Kidney glomerular epithelial cell (primary cell): ENCODE results near the gene B3GLCT.
"Not testable (repeated sequence)": the region's sequence is repeated elsewhere in the genome, so short reads cannot be mapped to it uniquely, and the experiment has no call there.

Experiments used
- DNase-seq: peaks from one replicate; lab custom pipeline; 2025; lab: John Stamatoyannopoulos, UW

B3GLCT gene

DNA sequence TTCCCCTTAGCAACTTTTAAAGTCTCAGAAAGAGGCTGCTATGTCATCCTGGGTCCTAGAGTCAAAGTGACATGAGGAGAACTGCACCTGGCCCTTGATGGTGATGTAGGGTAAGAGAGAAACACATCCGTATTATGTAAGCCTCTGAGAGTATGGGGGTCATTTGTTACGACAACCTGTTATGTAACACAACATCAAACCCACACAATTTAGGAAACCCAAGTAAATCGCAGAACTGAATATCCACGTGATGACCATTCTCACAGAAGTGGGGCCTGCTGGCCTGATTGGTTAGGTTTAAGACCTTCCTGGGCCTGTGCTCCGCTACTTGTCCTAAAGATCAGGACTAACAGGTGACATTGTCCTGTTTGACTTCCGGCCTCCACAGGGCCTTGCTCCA, 15.3 kb upstream of the B3GLCT start:
- no peak for DNase-seq

DNA sequence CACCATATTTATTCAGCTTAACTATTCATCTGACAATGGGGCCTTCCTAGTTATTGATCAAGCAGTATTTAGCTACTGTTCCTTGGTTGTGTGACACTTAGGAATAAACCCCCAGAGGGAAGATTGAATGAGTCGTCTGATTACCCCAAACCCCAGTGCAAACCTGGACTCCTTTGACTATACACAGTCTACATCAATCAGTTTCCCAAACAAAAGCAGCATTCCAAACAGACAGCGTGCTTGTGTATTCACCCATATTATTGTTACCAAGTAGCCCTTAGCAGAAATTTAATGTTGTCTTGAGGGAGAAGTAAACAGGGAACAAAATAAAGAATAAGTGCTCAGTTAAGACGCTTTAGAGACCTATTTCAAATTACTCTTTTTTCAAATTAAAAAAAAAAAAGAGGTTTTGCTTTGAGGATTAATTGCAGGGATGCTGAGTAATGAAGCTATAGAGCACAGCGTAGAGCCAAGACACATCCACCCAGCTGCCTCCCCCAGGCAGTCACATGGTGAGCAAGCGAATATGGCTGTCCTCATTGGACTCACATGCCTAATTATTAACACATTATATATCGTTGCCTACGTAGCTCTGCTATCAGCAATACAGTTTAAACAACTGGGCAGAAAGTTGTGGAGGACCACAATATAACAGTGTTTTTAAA, 14.7 kb upstream of the B3GLCT start:
- no peak for DNase-seq

DNA sequence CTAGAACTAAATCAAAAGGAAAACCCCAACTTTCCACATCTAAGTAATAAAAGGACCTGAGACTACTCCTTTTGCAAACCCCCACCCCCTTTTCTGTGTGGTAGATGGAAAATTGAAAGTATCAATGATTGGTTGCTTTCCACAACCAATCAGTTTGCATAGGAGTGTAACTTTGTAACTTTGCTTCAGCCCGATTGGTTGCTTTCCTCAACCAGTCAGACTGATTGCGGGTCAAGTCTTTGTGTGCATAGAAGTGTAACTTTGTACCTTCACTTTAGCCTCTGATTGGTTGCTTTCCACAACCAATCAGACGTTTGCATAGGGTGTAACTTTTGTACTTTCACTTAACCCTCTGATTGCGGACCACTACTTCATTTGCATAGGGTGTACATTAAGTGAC, 8.0 kb upstream of the B3GLCT start:
- DNase-seq, result no peak

DNA sequence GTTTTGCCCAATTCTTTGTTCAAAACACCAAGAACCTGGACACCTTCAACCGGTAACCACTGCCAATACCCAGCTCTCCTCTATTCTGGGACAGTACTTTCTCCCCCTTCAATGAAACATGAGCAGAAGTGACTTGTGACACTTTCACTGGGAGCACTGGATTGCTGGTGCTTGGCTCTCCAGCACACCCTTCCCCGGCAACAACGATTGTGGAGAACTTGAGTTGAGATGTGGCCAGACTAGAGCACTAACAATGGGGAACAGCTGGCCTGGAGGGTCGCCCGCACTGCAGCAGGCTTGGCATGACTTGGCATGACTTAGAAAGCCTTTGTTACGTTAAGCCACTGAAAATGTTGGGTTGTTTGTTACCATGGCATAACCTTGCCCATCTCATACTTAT, 7.5 kb upstream of the B3GLCT start:
- no peak for DNase-seq

DNA sequence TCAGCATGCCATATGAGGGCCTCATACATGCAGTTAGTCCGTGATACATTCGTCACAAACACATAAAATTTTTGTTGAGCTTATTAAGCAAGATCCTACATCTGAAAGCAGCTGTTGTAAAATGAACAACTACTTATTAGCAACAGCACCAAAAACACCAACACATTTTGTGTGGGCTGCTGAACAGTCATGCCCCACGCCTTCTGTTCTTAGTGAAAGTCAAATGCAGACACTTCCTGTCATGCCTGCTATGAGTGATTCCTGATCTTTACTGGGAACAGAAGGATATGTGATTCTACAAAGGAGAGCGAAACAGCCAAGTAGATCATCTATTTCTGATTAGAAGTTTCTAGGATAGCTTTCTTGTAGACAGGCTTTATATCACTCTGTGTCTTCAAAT, 4.2 kb upstream of the B3GLCT start:
- no peak for DNase-seq

DNA sequence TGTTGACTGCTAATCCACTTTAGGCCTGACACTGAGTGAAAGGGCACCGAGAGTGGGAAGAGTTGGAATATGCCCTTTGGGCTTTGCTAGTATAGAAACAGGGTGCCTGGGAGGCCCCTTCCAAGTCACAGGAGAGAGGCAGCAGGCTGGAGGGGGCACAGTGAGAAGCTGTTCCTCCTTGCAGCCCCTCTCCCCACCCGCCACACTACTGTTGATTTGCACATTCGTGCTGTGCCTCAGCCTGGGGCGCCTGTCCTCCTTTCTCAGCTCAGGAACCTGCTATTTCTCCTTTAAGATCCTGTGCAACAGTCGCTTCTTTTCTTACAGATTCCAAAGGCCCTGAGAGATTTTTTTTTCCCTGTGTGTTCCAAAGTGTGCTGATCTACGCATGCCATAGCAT, 2.8 kb upstream of the B3GLCT start:
- no peak for DNase-seq

DNA sequence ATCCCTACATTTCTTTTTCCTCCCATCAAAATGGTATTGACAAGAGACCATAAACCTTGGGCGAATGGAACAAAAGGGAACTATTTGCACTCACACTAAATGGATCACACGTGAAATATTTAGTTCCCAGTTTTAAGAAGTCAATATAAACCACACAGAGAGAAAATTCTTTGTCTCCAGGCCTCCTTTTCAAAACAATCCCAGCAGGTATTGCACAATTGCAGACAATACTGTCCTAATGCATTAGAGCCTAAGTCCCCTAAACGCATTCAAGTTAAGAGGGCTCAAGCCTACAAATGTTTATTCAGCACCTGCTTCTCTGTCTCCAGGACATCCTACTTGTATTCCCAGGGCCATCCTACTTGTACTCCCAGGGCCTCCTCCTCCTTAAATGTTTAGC, 1.3 kb upstream of the B3GLCT start:
- no peak for DNase-seq

DNA sequence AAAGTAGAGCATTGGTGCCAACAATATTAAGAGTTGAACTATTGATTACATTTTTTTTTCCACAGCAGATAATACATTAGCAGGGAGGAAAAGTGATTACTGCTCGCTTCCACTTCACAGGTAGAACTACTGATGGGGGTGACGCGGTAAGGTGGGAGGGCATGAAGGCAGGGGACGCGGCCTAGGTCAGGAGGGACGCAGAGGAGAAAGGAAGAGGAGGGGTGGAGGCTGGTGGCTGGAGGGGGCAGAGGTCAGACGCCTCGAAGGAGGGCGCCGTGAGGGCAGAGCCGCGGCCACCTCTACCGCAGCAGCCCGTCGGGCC, 287 bp upstream of the B3GLCT start:
- DNase-seq, result no peak

DNA sequence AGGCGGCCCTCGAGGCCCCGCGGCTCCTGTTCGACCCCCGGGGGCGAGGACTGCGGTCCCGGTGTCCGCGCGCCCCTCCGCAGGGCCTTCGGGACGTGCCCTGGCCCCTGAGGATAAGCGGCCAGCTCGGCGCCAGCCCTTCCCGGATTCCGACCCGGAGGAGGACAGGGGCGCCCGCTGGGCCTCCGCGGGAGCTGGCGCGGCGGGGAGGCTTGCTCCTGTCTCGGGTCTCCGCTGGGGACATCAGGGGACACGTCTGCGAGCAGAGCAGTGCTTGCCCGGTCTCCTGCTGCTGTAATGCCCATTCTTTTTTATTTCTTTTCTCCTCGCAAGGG, 829 bp downstream of the B3GLCT start:
- no peak for DNase-seq

DNA sequence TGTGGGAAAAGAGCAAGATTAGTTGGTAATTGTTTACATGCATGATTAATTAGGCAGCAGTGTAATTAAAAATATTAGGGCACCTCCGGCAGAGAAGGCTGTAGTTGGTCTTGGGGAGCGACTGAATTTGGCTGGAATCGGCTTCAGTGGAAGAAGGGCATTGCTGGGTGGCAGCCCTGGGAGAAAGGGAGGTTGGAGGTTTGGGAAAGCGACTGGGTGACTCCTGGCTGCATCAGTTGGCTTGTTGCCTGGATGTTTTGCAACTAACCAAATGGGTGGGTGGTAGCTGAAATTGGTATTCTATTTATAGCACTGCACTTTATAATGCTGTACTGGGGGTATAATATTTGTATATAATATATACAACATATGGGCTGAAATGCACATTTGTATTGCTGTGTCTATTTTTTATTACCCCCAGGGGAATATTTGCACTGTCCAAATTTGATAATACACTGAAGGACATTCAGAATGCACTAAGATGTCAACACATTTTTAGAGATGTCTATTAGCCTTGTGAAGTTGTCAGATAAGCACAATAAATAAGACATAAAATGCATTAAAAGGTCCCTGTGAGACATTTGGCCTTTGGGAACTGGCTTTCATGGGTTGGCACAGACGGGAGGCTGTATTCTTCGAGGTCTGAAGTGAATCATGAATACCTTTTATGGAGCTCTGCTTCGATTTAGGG, 1.7 kb downstream of the B3GLCT start:
- DNase-seq, result no peak

DNA sequence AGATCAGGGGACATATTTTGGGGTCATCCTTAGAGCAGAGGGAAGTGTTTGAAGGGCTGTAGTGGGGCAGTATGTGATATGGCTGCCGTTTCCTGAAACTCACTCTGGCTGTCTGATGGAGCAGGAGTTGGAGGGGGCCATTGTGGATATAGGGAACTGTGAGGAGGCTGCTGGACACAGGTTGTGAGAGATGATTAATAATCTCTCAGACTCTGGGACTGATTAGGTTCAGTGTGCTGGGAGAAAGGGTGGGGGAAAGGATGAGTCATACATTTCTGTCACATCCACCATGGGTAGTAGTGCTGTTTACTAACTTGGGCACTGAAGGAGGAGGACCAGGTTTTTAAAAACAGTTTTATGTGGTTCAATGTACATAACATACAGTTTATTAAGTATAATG, 4.8 kb downstream of the B3GLCT start:
- DNase-seq, result peak; percentile 56

DNA sequence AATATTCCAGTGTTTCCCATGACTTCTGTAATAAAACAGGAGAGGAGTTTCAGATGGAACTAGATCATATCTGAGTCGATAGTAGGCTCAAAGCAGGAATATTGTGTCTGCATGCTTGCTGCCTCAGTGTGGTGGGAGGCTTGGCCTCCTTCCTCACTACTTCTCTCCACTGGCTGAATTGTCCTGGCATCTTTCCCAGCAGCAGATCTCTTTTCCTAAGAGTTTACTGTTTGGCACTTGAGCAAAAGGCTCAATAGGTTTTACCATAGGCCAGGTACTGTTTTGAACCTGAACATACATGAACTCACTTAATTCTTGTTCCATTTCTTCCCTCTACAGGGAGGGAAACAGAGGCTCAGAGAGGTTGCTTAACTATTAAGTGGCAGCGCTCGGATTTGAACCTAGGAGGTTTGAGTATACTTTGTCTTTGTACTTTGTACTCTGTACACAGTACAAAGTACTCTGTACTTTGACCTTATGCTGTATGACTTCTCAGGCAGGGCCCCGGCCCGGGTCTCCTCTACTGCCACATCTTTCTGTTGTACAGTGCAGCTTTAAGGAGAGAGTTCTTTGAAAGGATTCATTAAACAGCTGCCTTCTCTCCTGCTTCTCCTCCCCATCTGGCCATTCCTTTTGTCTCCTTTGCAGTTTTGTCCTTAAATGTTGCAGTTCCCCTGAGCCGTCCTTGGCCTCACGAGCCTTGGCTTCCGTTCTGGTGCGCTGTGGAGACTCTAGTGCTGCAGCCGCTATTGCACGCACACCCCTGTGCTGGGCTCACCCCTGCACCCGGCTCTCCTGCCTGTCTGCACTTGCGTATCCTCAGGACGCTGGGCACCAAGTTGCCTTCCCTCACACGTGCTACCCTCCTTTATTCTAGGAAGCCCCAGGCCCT, 8.1 kb downstream of the B3GLCT start:
- DNase-seq, result peak; percentile 14

DNA sequence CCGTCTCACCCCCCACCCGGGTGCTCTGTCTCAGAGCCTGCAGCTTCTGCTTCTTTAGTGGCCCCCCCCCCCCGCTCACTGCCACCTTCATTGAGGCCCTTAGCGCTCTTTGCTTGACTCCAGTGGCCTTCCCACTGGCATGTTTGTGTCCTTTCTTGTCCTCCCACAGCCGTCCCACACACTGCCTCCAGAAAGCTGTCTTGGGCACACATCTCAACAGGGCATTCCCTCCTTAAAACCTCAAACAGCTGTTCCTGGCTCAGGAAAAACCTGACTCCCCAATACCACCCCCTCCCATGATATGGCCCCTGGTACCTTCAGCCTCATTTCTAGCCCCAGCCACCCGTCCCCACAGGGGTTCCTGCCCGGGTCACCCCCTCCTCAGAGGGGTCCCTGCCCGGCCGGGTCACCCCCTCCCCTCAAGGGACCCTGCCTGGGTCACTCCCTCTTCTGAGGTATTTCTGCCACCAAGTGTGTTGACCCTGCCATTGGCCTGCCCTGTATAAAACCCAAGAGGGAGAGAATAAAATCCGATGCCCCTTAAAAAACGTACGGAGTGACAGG, 8.9 kb downstream of the B3GLCT start:
- no peak for DNase-seq

DNA sequence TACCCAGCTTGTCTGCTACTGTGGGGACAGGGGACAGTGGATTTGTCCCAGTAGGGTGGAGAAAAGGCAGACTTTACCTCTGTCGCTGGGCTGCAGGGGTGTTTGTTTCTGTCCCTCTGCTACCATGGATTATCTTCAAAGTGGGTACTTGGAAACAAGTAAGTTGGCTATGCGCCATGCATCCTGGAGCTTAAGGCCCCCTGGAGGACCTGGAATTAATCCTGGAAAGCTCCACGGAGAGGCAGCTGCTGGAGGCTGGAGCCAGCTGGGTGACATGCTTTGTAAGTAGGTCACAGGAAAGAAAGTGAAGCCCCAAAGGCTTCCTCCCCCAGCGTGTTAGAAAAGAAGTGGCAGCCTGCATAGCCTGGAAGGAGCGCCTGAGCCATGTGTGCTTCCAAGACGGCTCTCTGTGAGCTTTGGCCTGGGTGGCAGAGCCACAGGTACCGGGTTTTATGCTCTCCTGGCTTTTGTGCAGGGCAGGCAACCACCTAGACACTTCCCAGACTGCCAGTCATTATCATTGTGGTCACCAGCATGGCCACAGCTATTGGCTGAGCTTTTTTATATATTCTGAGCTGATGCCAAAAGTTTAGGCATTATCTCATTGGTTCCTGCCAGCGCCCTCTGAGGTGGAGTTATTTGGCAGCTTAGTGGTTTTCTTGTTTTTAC, 9.5 kb downstream of the B3GLCT start:
- DNase-seq, result no peak

DNA sequence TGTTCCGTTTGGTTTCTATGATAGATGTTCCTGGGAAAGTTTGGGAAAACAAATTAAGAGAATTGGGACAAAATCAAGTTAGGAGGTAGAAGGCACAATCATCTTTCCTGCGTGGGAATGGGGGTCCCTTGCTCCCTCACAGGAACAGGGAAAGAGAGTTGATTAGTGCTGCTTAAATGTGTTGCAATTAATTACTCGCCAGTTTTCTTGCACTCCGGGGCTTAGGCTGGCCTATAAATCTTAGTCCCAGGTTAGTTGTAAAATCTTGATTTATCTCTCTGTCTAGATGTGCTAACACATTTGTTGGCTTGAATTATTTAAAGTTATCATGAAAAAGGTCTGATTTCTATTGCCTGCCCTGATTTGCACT, 10.1 kb downstream of the B3GLCT start:
- no peak for DNase-seq

DNA sequence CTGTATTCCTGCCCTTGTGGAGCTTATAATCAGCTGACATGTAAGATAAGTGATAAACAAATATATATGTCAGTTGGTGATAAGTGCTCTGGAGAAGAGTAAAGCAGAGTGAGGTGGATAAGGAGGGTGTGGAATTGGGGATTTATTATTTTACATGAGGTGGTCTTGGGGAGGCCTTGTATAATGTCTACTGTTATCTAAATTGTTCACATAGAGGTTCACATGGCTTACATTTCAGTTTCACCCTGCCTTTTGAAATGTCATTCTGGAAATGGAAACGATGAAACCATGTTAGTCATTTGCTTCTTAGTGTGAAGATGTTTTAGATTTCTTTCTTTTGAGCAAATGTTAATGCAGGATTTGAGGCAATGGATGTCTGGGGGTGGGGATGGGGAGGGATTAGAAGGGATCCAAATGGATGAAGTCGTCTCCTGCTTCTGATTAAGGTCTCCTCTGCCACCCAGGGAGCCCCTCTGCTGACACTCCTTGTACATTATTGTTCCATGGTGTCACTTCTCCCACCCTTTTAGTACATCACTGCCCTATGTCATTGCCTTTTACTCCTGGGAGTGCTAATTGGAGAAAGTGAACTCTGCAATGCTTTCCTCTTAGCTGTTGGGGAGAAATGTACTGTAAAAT, 14.0 kb downstream of the B3GLCT start:
- no peak for DNase-seq

DNA sequence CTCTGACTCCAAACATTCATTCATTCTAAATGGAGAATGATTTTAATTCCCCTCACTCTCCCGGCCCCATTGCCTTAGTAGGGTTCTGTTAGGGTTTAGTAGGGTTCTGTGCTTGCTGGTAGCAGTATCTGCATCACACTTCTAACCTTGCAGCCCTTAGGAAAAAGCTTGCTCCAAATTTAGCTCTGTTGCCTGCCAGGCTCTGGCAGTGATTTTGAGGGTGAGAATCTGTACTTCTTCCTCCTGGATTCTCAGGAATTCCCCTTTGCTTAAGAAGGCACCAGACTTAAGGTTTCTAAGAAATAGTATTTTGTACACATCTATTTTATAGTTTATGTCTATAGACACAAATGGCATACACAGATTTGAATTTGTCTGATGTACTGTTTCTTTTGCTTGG, 14.7 kb downstream of the B3GLCT start:
- DNase-seq, result no peak

DNA sequence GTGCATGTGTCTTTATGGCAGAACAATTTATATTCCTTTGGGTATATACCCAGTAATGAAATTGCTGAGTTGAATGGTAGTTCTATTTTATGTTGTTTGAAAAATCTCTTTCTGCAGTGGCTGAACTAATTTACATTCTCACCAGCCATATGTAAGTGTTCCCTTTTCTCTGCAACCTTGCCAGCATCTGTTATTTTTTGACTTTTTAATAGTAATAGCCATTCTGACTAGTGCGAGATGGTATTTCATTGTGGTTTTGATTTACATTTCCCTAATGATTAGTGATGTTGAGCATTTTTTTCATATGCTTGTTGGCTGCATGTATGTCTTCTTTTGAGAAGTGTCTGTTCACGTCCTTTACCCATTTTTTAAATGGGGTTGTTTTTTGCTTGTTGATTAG, 17.1 kb downstream of the B3GLCT start:
- not testable (repeated sequence) for DNase-seq

DNA sequence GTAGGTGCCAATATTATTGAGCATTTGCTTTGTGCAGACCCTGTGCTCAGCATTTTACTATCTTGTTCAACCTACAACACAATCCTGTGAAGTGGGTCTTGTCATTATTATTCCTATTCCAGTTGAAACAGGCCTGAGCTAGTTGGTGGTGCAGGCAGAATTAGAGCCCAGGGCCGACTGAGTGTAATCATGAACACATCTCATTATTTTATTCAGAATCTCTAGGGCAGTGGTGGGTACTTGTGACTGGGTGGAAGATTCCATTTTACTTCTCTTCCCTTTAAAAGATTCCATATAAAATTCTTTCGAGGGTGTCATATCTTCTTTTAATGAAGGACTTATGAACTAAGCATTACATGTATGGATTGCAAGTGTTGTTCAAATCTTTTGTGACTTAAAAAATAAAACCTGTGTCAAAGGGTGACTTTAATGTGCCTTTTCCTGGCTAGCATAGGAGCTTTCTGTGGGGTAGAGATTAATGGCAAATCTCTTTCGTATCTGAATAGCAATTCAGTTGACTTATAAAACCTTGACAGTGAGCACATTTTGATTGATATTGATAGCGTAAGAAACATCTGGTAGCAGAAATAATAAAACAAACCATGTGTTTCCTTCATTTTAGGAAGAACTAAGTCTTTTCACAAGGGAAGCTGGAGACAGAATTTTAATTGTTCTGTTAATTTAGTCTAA, 20.3 kb downstream of the B3GLCT start:
- no peak for DNase-seq

DNA sequence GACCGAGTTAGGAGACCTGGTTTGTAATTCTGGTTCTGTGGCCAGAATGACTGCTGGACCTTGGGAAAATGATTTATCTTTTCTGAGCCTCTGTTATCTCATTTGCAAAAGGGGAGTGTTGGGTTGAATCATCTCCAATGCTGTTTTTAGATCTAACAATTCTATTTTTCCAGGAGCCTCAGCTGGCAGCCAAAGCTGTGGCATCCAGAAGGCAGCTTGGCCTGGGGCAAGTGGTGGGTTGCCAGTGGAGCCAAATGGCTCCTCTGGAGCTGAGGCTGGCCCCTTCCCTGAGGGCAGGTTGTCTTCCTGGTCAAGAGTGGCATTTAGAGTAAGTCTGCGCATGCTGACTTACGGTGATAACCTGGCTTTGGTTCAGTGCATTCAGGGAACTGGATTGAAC, 21.3 kb downstream of the B3GLCT start:
- DNase-seq, result no peak

DNA sequence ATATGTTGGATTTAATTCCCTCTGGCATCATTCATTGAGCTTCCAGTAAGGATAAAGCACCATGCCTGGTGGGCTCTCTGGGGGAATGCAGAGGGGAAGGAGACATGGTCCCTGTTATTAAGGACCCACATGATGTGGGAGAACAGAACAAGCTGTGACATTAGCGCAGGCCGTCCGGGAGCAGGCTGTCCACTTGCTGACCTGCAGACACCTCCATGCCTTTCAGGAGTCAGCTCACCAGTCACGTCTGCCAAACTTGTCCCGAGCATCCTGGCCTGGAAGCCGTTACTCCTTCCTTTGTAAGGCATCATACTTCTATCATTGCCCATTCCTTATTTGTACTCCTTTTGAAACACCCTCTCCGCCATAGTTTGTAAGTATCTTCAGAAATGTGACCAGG, 23.4 kb downstream of the B3GLCT start:
- no peak for DNase-seq
